NT2/D1 (cell line): Measurements from ENCODE around the gene LRRC47.
"Not testable (repeated sequence)": the region's sequence is repeated elsewhere in the genome, so short reads cannot be mapped to it uniquely, and the experiment has no call there.

Experiments used
- DNase-seq: peaks from one replicate; pipeline ENCODE4 v3.0.0-alpha.2; 2011; ENCODE audit warnings: low read depth, low spot score
- H3K27me3 ChIP-seq: 2 replicates; pipeline ENCODE4 v1.6.0; 2011; ENCODE audit warnings: mild to moderate bottlenecking; ENCODE audit not compliant: insufficient read length, insufficient read depth
- H3K36me3 ChIP-seq: 2 replicates; pipeline ENCODE4 v1.6.1; 2011; ENCODE audit warnings: mild to moderate bottlenecking, low read length, mixed read lengths; ENCODE audit not compliant: insufficient read depth, insufficient read length
- H3K4me1 ChIP-seq: 2 replicates; pipeline ENCODE4 v1.5.1; 2011; ENCODE audit not compliant: insufficient read depth, insufficient read length
- H3K4me3 ChIP-seq: 2 replicates; pipeline ENCODE4 v1.5.1; 2011; ENCODE audit warnings: low read depth; ENCODE audit not compliant: insufficient read length
- H3K9ac ChIP-seq: 2 replicates; pipeline ENCODE4 v1.6.0; 2011; ENCODE audit warnings: low read depth; ENCODE audit not compliant: insufficient read length
- H3K9me3 ChIP-seq: 2 replicates; pipeline ENCODE4 v1.5.1; 2011; ENCODE audit warnings: mild to moderate bottlenecking, low read length; ENCODE audit not compliant: insufficient read depth
- SUZ12 ChIP-seq: IDR thresholded peaks from 2 replicates; pipeline ENCODE4 v1.6.1; 2011; ENCODE audit not compliant: insufficient read length, insufficient read depth; ENCODE audit errors: extremely low read depth
- YY1 ChIP-seq: IDR thresholded peaks from 2 replicates; pipeline ENCODE4 v1.6.1; 2011; ENCODE audit not compliant: insufficient read length, insufficient read depth
- ZNF274 ChIP-seq: IDR thresholded peaks from 2 replicates; pipeline ENCODE4 v1.6.1; 2011; ENCODE audit warnings: mild to moderate bottlenecking, low read depth, low read length

Gene LRRC47

DNA sequence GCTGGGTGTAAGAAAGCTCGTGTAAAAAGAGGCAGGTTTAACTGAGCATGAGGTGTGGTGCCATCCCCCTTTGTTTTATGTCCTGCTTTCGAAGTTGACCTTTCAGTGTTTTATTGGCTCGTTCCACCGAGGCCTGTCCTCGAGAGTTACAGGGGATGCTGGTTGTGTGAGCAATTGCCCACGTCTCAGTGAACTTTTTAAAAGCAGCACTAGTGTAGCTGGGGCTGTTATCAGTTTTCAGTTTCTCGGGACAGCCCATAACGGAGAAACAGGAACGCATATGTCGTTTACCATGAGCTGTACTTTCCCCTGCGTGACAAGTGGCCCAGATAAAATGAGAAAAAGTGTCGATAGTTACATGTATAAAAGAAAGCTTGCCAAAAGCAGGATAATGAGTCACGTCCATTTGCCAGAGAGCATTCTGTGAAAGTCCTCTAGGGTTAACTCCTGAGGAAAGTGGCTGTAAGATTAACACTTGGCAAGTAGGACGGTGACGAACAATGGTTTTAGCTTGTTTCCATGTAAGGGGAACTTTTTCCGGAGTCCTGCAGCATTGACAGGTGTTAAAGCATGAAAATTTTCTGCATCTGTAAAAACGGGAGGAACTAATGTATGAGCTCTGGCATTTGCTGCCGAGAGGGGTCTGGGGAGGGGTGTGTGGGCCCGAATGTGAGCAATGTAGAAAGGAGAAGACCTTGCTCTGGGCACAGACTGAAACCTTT, 7.8 kb upstream of the LRRC47 start:
- no peak for TF ChIP-seq YY1
- no peak for TF ChIP-seq SUZ12
- TF ChIP-seq ZNF274: no peak
- Histone ChIP-seq H3K9me3 (peaks cover 15% of the 10 kb centered on the region), H3K27me3 (peaks cover 8% of the 10 kb centered on the region), H3K9ac (no peak overlapping the region), H3K4me1 (peaks cover 3% of the 10 kb centered on the region), H3K4me3 (no peak overlapping the region), H3K36me3 (no peaks in the 10 kb centered on the region)
- no peak for DNase-seq

DNA sequence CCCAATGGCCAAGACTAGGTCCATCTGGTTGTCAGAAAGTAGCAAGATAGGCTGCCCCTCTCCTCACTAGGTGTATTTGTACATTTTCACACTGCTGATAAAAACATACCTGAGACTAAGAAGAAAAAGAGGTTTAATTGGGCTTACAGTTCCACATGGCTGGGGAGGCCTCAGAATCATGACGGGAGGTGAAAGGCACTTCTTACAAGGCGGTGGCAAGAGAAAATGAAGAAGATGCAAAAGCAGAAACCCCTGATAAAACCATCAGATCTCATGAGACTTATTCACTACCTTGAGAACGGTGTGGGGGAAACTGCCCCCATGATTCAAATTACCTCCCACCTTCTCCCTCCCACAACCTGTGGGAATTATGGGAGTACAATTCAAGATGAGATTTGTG, 4.5 kb upstream of the LRRC47 start:
- not testable (repeated sequence) for H3K9me3 ChIP-seq, H3K4me1 ChIP-seq, H3K36me3 ChIP-seq, H3K27me3 ChIP-seq, DNase-seq, H3K9ac ChIP-seq, H3K4me3 ChIP-seq

DNA sequence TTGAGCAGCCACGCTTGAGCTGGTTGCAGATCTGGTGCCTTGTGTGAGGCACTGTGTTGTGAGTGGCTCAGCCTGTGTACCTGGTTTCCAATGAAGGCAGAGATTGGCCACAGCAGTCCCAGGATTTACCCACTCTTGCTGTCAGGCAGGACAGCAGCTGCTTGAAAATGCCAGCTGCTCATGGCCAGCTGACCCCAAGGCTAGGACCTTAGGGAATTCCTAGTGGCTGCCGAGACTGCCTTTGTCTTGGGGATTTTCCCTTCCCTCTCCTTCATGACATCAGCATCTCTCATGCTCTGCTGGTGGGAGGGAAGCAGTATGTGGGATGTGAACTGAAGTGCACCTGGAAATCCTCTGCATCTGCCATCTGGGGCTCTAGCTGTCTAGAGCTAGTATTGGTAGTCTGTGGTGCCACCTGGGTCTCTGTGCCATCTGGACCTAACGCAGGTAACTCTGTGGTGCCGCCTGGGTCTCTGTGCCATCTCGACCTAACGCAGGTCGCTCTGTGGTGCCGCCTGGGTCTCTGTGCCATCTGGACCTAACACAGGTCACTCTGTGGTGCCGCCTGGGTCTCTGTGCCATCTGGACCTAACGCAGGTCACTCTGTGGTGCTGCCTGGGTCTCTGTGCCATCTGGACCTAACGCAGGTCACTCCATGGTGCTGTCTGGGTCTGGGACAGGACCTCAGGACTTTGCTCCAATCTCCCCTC, 3.8 kb upstream of the LRRC47 start:
- Histone ChIP-seq H3K9me3 (no peaks in the 10 kb centered on the region), H3K27me3 (peaks cover 8% of the 10 kb centered on the region), H3K9ac (no peak overlapping the region), H3K36me3 (no peaks in the 10 kb centered on the region), H3K4me1 (peaks cover 3% of the 10 kb centered on the region), H3K4me3 (no peak overlapping the region)
- DNase-seq: no peak
- TF ChIP-seq ZNF274 (no peak), SUZ12 (no peak), YY1 (no peak)

DNA sequence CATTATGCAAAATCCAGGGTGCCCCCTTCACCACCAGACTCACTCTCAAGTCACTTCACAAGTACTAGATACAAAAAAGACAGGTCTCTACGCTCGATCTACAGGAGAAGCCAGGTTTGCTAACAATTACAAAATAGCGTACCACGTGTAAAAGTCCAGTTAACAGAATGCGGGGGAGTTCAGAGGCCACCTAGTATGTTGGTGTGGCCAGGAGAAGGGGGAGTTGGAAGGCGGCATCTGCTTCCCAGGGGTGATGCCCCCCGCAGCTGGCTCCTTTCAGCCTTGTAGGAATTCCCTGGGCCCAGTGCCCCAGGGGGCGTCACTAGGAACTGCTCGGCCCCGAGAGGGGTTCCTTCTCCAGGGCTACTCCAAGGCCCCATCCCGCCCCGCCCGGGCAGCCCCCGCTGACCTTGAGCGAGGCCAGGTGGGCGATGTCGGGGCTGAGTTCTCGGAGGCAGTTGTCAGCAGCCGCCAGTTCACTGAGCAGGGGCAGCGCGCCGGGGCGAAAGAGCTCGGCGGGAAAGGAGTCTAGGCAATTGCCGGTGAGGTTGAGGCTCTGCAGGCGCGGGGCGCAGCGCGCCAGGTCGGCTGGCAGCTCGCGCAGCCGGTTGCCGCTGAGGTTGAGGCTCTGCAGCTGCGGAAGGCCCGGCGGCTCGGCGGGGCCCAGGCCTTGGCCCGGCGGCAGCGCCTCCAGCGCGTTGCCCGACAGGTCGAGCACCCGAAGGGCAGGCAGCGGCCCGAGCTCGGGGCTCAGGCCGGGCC, 664 bp downstream of the LRRC47 start:
- peaks cover 5% of the 10 kb centered on the region for H3K4me1 ChIP-seq
- H3K27me3 ChIP-seq: peaks cover 6% of the 10 kb centered on the region
- peak overlapping the region; percentile 93 for H3K9ac ChIP-seq
- peak overlapping the region; percentile 89 for H3K4me3 ChIP-seq
- H3K36me3 ChIP-seq: peaks cover 12% of the 10 kb centered on the region
- H3K9me3 ChIP-seq: no peaks in the 10 kb centered on the region
- TF ChIP-seq SUZ12 (no peak), ZNF274 (no peak), YY1 (no peak)
- no peak for DNase-seq

DNA sequence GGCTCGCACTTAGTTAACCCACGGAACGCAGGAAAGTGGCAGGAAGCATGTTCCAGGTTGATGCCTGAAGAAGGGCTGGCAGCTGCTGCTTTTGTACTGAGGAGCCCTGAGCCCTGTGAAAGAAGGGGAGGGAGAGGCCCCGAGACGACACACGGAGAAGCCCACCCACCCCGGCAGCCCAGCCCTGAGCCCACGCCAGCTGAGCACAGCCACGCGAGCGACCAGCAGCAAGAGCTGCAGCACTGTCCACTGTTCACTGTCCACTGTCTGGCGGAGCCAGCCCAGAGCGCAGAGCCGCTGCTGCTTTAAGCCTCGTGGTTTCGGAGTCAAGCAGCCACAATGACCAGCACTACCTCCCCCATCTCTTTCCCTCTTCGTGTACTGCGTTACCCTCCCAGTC, 5.3 kb downstream of the LRRC47 start:
- no peak overlapping the region for H3K4me3 ChIP-seq
- H3K9ac ChIP-seq: no peak overlapping the region
- peaks cover 10% of the 10 kb centered on the region for H3K4me1 ChIP-seq
- H3K9me3 ChIP-seq: no peaks in the 10 kb centered on the region
- DNase-seq: no peak
- TF ChIP-seq SUZ12 (no peak), ZNF274 (no peak), YY1 (no peak)
- no peaks in the 10 kb centered on the region for H3K27me3 ChIP-seq
- H3K36me3 ChIP-seq: peaks cover 52% of the 10 kb centered on the region

DNA sequence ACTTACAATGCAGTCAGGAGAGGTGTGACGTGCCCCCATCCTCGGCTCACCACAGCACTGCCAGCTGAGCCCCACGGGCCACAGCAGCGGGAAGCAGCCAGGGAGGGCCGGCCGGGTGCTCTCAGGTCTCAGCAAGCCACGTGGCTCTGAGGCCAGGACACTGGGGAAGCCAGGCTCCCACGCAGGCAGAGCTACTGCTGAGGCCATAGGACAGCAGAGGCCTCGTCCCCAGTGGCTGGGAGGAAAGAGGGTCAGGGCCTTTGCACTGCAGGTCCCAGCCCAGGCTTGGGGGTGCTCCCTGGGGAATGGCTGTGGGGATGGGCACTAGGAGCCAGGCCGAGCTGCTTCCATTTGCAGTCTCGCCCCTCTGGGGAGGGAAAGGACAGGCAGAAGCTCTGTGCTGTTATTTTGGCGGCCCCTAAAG, 5.8 kb downstream of the LRRC47 start:
- no peak overlapping the region for H3K9ac ChIP-seq
- no peaks in the 10 kb centered on the region for H3K27me3 ChIP-seq
- H3K4me3 ChIP-seq: no peak overlapping the region
- peaks cover 52% of the 10 kb centered on the region for H3K36me3 ChIP-seq
- TF ChIP-seq SUZ12 (no peak), YY1 (no peak), ZNF274 (no peak)
- no peaks in the 10 kb centered on the region for H3K9me3 ChIP-seq
- peaks cover 10% of the 10 kb centered on the region for H3K4me1 ChIP-seq
- no peak for DNase-seq
